GF-D8 (cell line): Measurements from ENCODE around the gene ORMDL1.

Source experiments
- DNase-seq: peaks from one replicate; lab custom pipeline; 2025; lab: John Stamatoyannopoulos, UW

The ORMDL1 gene, protein sequence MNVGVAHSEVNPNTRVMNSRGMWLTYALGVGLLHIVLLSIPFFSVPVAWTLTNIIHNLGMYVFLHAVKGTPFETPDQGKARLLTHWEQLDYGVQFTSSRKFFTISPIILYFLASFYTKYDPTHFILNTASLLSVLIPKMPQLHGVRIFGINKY

DNA sequence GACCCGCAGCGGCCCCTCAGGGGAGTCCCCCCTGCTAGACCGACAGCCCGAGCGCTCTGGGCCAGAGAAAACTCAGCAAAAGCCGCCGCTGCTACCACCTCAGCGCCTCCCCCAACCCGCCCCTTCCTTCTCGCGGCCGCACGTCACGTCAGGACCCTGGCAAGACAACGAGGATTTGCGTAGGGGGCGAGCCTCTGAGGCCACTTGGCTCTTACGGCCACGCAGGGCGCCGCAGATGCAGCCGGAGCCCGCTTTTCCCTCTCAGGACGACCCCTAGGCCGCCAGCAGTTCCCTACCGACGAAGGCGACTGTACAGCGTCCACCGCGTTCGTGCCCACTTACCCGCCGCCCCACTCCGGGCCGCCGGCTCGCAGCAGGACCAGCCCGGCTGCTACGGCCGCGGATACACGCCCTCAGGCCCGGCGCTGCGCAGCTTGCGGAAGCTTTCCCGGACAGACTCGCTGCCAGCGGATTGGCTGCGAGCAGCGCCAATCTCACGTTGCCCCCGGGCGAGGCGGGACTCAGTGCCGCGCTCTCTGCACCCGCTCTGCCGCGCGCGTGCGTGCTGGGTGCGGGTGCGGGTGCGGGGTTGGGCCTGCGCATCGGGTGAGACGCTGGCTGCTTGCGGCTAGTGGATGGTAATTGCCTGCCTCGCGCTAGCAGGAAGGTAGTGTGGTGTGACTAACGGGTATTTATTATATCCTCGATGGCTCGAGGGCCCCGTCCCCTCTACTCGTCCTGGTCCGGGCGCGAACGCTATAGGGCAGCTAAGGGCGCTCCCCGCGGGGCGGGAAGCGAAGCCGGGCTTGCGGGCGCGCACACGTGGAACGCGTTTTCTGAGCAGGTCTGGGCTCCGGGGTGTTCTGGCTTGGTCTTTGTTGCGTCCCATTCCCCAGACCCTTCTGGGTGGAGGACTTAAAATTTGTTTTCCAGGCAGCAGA lies at the start of gene ORMDL1, which contains the start of gene PMS1:
ORMDL1 (minus strand) TSS at position 413 of the 941 bp plus-strand sequence. CDS start 1,744 bp downstream, outside the sequence.
PMS1 (plus strand) TSS at position 524 of the 941 bp plus-strand sequence. CDS start 7,360 bp downstream, outside the sequence.
- DNase-seq = peak; percentile 83

DNA sequence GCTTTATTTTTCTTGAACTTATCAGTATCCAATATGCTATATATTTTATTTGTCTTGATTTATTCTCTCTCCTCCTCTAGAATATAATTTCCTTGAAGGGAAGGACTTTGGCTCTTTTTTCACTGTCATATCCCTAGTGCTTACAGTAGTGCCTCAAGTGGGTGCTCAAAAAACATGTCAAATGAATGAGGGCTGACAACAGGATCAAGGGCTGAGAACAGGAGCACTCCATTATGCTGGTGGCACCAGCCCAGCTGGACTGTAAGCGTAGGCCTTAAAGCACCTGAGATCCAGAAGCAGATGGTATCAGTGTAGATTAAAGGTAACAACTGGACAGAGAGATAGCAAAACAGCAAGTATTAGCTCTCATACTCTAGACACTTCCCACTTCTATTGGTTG lies 46.4 kb upstream of the ORMDL1 start:
- DNase-seq = no peak

DNA sequence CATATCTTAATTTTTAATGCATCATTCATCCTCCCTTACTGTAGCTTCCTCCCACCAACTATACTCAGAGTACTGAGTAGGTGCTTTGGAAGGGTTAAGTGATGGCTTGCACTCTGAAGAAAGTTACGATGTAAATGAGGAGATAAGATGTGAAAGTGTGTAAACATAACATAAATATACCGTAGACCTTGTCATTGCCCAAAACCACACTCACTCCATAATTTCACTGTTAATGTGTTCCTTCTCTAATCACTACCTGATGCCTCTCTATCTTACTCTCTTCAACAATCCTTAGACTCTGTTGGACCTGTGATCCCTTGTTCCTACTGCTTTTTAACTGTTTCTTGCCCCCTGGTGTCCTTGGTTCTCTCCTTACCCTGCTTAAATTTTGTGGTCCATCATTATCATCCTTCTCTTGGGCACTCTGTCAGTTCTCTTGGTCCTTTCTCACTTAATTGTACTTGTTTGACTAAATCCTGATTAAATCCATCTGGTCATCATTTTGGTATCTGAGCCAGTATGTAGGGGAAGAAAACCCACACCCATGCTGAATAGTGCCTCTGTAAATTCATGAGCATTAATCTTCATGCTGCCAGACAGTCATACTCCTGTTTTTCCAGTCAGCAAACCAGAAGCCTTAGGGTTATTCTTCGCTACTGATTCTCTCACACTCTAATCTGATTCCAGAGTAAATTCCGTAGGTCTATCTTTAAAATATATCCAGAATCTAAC lies 45.1 kb upstream of the ORMDL1 start:
- DNase-seq = no peak

DNA sequence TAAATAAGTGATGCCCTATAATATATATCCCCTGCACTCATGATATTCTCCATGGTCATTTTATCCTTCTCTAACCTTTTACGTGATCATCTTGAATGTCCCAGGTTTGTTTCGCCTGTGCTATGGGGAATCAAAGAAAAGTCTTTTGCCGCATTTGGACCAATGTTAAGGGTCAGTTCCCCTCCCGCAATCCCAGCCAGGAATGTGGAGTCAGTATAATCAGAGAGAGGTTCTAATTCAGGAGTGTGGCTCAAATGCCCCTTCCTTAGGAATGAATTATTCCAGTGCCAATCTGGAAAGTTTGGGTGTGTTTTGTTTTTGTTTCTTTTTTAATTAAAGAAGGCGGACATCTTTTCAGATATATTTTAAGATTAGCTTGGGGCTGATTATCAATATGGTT lies 41.9 kb upstream of the ORMDL1 start:
- DNase-seq = no peak

DNA sequence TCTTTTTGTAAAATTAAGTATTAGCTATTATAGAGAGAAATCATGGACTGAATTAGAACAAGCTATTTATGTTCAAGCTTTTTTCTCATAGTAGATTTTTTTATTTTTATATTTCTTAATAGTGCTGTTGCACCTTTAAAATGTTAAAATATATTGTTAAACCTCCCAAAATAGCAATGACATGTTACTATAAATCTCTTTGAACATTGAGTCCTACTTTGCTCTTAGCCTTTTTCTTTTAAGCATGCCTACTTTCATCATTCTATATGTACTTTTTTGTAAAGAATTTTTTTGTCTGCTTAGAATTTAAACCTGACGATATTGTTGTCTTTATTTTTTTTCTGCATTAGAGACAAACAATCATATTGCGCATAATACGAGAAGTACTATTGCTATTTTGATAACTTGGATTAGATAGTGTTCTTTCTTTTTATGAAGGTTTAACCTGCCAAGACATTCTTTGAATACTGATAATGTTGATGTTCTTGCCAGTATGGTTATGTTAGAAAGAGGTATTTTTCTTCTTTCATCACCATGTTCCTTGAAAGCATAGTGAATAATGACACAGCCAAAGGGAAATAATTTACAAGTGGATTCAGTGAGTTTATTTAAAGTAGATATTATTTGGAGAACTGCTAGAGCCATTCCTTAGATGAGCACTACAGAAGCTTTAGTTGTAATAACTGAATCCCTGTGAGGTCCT lies 40.7 kb upstream of the ORMDL1 start:
- DNase-seq = no peak

DNA sequence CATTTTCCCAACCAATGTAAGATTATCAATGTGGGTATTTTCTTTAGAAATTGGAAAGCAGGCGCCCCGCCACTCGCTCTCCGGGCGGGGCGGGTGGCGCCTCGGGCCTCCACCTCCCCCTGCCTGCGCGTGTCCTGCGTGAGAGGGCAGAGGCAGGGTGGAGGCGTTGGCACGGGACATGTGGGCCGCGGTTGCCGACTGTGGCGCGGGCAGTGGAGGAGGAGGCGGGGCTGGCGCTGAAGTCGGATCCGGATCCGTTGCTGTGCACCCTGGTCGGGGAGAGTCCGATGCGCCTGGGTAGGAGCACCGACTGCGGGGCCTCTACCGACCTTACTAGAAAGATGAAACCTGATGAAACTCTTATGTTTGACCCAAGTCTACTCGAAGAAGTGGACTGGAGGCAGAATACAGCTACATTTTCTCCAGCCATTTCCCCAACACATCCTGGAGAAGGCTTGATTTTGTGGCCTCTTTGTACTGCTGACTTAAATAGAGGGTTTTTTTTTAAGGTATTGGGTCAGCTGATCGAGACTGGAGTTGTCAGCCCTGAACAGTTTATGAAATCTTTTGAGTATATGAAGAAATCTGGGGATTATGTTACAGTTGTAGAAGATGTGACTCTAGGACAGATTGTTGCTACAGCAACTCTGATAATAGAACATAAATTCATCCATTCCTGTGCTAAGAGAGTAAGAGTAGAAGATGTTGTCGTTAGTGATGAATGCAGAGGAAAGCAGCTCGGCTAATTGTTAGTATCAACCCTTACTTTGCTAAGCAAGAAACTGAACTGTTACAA lies 38.0 kb upstream of the ORMDL1 start:
- DNase-seq = no peak

DNA sequence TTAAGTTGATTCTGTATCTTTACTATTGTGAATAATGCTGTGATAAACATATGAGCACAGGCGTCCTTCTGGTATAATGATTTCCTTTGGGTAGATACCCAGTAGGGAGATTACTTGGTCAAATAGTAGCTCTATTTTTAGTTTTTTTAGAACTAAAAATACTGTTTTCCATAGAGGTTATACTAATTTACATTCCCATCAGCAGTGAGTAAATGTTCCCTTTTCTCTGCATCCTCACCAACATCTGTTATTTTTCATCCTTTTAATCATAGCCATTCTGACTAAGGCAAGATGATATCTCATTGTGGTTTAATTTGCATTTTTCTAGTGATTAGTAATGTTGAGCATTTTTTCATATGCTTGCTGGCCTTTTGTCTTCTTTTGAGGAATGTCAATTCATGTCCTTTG lies 35.2 kb upstream of the ORMDL1 start:
- no peak for DNase-seq

DNA sequence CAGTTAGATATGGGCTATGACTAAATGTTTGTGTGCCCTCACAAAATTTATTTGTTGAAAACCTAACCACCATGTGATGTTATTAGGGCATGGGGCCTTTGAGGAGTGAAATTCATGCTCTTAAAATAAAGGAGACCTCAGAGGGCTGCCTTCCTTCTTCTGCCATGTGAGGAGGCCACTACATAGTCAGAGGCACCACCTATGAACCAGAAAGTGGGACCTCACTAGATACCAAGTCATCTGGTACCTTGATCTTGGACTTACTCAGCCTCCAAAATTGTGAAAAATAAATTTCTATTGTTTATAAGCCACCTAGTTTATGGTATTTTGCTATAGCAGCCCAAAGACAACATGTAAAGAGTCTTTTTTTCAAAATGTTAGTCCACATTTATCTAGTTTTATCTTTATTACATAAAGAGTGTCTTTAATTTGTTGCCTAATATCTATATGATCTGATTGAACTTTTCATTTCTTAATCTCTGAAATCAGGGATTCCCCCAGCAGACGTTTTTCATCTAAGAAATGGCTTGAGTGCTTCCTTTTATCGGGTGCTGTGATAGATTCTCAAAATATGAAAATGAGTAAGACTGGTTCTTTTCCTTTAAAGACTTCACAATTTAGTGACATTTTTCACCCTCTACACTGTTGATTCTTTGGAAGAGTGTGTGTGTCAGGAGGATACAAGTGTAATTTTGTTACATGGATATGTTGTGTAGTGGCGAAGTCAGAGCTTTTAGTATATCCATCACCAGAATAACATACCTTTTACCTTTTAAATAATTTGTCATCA lies 34.3 kb upstream of the ORMDL1 start:
- DNase-seq = no peak

DNA sequence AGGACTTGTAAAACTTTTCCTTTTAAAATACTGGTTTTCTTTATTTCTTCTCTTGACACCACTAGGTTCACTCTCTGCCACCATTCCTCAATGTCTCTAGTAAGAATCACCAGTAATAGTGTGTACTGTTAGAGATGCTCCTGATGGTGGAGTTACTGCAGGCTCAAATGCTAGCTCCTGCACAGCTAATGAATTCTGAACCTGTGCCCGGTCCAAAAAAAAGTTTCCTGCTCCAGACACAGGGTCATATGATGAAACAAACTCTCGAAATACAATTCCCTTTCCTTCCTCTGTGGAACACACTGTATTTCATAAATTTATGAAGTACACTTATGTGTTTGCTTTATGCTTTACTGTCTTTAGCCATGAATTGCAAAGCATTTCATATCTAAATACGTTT lies 19.3 kb upstream of the ORMDL1 start:
- DNase-seq = no peak

DNA sequence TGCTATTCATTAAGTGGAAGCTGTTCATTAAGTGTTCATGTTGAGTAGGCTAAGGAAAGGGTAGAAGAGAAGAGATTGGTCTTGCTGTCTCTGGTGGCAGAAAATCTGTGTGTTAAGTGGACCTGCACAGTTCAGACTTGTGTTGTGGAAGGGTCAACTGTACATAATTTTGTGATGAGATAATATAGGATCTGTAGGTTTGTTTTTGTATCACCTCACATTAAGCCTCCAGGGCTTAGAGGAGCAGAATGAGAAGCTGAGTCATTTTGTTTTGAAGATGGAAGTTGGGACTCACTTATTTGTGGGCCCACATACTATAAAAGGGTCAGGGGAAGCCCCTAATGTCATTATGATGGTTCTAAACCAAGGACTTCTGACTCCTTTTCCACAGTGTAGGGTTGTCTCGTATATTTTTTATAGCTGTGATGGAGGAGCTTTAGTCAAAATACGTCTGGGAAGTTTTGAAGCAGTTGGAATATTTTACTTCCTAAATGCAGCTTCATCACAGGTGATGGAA lies 18.3 kb upstream of the ORMDL1 start:
- no peak for DNase-seq

DNA sequence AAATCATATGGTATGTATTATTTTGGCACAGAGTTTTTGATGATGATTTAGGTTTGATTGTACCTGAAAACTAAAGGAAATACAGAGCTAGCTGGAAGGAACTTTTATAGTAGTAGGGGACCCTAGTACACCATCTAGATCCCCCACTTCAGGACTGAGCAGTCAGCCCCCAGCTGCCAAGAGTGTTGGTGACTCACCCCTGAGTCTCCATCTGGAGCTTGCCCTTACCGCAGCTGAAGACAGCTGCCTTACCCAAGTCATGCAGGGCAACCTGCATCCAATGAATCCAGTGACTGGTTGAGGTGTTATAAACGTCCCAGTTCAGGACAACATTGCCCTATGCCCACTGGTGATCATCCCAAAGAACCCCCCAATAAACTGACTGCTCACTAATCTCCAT lies 15.4 kb upstream of the ORMDL1 start:
- DNase-seq = no peak

DNA sequence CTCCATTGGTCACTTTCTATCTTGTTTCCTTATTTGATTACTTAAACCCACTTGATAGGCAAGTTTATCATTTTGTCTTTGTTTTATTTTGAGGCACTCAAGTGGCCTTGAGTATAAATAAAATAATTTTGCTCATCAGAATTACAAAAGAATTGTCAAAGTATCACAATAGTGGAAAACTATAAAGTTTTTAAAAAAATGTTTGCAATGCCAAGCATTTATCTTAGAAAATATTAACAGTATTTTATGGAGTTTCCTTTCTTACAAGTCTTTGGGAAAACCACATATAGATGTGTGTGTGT lies 14.8 kb upstream of the ORMDL1 start:
- no peak for DNase-seq

DNA sequence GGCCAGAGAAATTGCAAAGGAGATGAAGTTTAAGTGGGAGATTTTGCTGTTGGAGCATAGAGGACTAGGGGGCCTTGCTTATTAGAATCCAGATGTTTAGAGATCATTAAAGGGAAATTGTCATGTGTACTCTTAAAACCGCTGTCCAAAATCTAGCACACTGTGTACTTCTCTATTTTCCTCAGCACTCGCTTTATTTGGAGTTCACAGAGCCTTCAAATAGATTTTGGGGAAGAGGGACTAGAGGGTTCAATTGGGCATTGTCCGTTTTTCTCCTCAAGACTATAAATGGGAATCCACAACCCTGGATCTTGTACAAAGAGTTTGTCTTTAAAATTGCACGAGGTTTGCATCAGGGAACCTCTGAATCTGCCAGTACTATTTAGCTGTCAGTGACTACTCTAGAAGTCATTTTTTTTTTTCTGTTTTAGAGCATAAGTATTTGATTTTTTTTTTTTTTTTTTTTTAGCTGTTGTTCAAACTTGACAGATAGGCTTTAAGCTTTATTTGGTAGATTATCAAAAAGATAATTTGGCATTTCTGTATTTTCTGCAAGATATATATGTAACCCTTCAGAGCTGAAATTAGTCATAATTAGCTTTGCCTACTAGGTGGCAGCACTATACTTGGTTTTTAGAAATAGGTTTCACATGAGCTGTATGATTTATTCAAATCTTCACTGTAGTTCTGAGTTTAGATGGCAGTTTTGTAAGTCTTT lies 14.3 kb upstream of the ORMDL1 start:
- DNase-seq = peak; percentile 2

DNA sequence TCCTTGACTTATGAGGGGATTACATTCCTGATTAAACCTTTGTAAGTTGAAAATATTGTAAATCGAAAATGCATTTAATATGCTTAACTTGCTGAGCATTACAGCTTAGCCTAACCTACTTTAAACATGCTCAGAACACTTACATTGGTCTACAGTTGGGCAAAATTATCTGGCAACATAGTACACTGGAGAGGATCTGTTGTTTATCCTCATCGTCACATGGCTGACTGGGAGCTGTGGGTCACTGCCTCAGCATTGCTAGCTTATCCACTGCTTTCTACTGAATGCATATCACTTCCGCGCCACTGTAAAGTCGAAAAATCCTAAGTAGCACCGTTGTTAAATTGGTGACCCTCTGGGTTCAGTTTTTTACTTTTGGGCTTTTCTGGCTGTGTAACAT lies 13.8 kb upstream of the ORMDL1 start:
- DNase-seq = no peak

DNA sequence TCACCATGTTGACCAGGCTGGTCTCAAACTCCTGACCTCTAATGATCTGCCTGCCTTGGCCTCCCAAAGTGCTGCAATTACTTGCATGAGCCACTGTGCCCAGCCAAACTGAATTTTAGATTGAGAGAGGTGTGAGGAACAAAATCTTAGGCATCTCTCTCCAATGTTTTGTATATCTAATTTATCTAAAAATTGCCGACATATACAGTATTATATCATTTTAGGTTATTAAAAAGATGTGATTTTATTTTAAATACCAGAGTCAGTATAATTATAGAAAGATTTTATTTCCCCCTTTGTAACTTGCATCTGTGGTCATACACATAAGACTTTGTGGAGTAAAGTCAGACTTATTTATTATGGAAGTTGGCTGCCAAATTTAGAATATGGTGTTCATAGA lies 10.2 kb upstream of the ORMDL1 start:
- DNase-seq = no peak

DNA sequence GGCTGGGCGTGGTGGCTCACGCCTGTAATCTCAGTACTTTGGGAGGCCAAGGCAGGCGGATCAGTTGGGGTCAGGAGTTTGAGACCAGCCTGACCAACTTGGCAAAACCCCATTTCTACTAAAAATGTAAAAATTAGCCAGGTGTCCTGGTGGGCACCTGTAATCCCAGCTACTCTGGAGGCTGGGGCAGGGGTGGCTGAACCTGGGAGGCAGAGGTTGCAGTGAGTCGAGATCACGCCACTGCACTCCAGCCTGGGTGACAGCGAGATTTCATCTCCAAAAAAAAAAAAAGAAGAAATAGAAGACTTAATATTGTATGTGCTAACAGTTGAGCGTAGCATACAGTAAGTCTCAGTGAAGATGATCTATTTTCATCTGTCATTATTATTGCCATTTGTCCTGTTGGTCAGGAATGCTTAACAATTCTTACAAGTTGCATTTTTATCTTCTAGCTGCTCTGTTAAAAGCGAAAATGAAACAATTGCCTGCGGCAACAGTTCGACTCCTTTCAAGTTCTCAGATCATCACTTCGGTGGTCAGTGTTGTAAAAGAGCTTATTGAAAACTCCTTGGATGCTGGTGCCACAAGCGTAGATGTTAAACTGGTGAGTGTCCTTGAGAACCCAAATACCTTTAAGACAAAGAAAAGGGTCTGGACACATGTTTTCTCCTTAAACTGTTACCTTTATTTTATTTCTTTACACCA lies 7.4 kb upstream of the ORMDL1 start:
- DNase-seq = no peak

DNA sequence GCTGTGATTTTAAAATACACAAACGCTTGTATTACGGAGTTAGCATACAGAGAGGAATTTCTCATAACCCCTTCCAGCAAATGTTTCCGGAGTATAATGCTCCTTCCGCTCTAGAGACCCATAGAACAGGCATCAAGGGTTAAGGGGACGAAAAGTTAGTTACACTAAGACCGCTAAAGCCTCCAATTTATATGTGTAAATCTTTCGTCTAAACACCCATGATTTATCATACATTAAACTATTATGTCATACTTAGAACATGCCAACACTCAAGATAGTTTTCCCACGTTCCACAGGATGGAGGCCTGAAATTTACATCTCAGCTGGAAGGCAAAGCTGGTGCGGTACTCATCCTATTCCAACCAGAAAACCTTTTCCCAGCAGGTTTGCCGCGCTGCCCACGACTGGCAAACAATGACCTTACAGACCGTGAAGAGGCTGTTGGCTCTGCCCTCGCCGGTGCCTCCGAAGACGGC lies 650 bp downstream of the ORMDL1 start:
- no peak for DNase-seq

DNA sequence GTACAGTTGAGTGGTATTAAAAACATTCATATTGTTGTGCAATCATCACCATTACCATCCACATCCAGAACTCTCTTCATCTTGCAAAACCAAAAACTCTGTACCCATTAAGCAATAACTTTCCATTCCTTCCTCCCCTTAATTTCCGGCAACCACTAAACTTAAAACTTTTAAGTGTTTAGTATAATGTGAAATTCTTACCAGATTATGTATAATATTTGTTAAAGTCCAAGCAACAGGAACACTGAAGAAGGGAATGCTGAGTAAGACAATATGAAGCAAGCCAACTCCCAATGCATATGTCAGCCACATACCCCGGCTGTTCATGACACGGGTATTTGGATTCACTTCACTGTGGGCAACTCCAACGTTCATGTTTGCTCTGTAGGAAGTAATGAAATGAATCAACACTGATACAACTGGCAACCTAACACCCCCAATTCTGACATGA lies 1.9 kb downstream of the ORMDL1 start:
- peak; percentile 13 for DNase-seq

DNA sequence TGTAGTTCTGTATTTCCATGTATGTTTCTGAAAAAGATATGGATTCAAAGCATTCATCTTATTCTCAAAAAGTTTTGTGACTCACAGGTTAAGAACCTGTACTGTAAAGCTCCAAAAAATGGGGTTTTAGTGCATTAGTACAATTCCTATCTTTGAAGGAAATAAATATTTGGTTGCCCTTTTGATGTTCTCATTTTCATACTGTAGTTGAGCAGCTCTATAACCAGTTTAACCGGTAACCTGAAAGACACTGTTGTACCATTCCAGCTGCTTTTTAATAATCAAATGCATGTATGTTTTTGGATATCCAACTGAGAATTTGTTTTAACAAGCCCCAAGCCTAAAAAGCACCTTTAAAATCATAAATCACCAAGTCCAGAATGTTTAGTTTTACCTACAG lies 11.9 kb downstream of the ORMDL1 start:
- no peak for DNase-seq
